HUES64 (cell line): ENCODE data around the gene HMCN2.
"Not testable (repeated sequence)": the region's sequence is repeated elsewhere in the genome, so short reads cannot be mapped to it uniquely, and the experiment has no call there.

Experiments
- H3K27ac ChIP-seq: 2 replicates; pipeline ENCODE4 v1.7.0; 2013; ENCODE audit warnings: low read depth, low read length, inconsistent platforms
- H3K27me3 ChIP-seq: 2 replicates; pipeline ENCODE4 v1.6.1; 2013; ENCODE audit warnings: mild to moderate bottlenecking, low read length; ENCODE audit not compliant: insufficient read depth
- H3K36me3 ChIP-seq: 2 replicates; pipeline ENCODE4 v1.6.1; 2013; ENCODE audit warnings: mild to moderate bottlenecking, low read length; ENCODE audit not compliant: insufficient read depth
- H3K4me1 ChIP-seq: 2 replicates; pipeline ENCODE4 v1.6.1; 2013; ENCODE audit warnings: mild to moderate bottlenecking, low read length, moderate library complexity; ENCODE audit not compliant: insufficient read depth
- H3K4me3 ChIP-seq: 2 replicates; pipeline ENCODE4 v1.5.1; 2013; ENCODE audit warnings: mild to moderate bottlenecking, low read length, moderate library complexity
- H3K9ac ChIP-seq: 2 replicates; pipeline ENCODE4 v1.6.1; 2013; ENCODE audit warnings: mild to moderate bottlenecking, low read depth, low read length
- H3K9me3 ChIP-seq: 2 replicates; pipeline ENCODE4 v1.6.1; 2013; ENCODE audit warnings: low read depth, low read length; ENCODE audit not compliant: insufficient read depth
- WGBS: fragments of 150-250, 120-280 bp; methylation state at CpG from one replicate; pipeline ENCODE4 v1.1.7; 2013; ENCODE audit warnings: missing lambda C conversion rate; 5-methylcytosine and 5-hydroxymethylcytosine counted together

The HMCN2 gene

GRCh38 chr9:130399768-130400167 is 134.2 kb downstream of the HMCN2 start:
- Histone ChIP-seq H3K9ac (no peak overlapping the region), H3K9me3 (no peaks in the 10 kb centered on the region), H3K4me1 (no peaks in the 10 kb centered on the region), H3K36me3 (no peaks in the 10 kb centered on the region), H3K27ac (no peak overlapping the region), H3K4me3 (no peak overlapping the region), H3K27me3 (no peaks in the 10 kb centered on the region)
- 86% methylated on average over 8 of the region's 8 CpGs for WGBS

- Histone ChIP-seq H3K27ac (no peak overlapping the region), H3K4me1 (no peaks in the 10 kb centered on the region), H3K9me3 (no peaks in the 10 kb centered on the region), H3K27me3 (no peaks in the 10 kb centered on the region), H3K4me3 (no peak overlapping the region), H3K9ac (no peak overlapping the region), H3K36me3 (no peaks in the 10 kb centered on the region)
- WGBS, result 93% methylated on average over 8 of the region's 8 CpGs
Observed at GRCh38 chr9:130400870-130401269, 135.3 kb downstream of the HMCN2 start.

- H3K4me1 ChIP-seq, H3K9me3 ChIP-seq, H3K27me3 ChIP-seq, H3K9ac ChIP-seq, H3K36me3 ChIP-seq, H3K27ac ChIP-seq, H3K4me3 ChIP-seq: not testable (repeated sequence)
- 97% methylated on average over 3 of the region's 3 CpGs for WGBS
Observed at GRCh38 chr9:130401742-130402141, 136.2 kb downstream of the HMCN2 start.

- 94% methylated on average over 3 of the region's 3 CpGs for WGBS
- no peak overlapping the region for H3K4me3 ChIP-seq
Observed at GRCh38 chr9:130402243-130402642, 136.7 kb downstream of the HMCN2 start.

GRCh38 chr9:130402645-130403440 is 137.3 kb downstream of the HMCN2 start:
- Histone ChIP-seq H3K9me3 (no peaks in the 10 kb centered on the region), H3K4me3 (no peak overlapping the region), H3K36me3 (no peaks in the 10 kb centered on the region), H3K4me1 (no peaks in the 10 kb centered on the region), H3K27ac (no peak overlapping the region), H3K27me3 (no peaks in the 10 kb centered on the region), H3K9ac (peak overlapping the region; percentile 5; the same call in 1 of the 2 replicates)
- WGBS, result 93% methylated on average over 28 of the region's 28 CpGs

More at GRCh38 chr9:130402243-130402642, 136.7 kb downstream of the HMCN2 start:
- Histone ChIP-seq H3K9me3 (no peaks in the 10 kb centered on the region), H3K27me3 (no peaks in the 10 kb centered on the region), H3K36me3 (no peaks in the 10 kb centered on the region), H3K4me1 (no peaks in the 10 kb centered on the region), H3K9ac (no peak overlapping the region), H3K27ac (no peak overlapping the region)

- Histone ChIP-seq H3K9ac (no peak overlapping the region), H3K4me3 (no peak overlapping the region), H3K36me3 (no peaks in the 10 kb centered on the region), H3K27me3 (no peaks in the 10 kb centered on the region), H3K9me3 (no peaks in the 10 kb centered on the region), H3K4me1 (no peaks in the 10 kb centered on the region), H3K27ac (no peak overlapping the region)
- WGBS, result 96% methylated on average over 22 of the region's 22 CpGs
Observed at GRCh38 chr9:130405657-130406257, 140.2 kb downstream of the HMCN2 start.

GRCh38 chr9:130406278-130406895 is 140.8 kb downstream of the HMCN2 start:
- Histone ChIP-seq H3K27me3 (no peaks in the 10 kb centered on the region), H3K4me1 (no peaks in the 10 kb centered on the region), H3K4me3 (no peak overlapping the region), H3K27ac (no peak overlapping the region), H3K9ac (no peak overlapping the region), H3K36me3 (no peaks in the 10 kb centered on the region), H3K9me3 (no peaks in the 10 kb centered on the region)
- WGBS, result 82% methylated on average over 10 of the region's 10 CpGs

- Histone ChIP-seq H3K9me3 (no peaks in the 10 kb centered on the region), H3K36me3 (no peaks in the 10 kb centered on the region), H3K4me3 (no peak overlapping the region), H3K4me1 (no peaks in the 10 kb centered on the region), H3K27me3 (no peaks in the 10 kb centered on the region), H3K9ac (no peak overlapping the region), H3K27ac (no peak overlapping the region)
- WGBS, result 93% methylated on average over 9 of the region's 9 CpGs
Observed at GRCh38 chr9:130407916-130408663, 142.5 kb downstream of the HMCN2 start.

DNA sequence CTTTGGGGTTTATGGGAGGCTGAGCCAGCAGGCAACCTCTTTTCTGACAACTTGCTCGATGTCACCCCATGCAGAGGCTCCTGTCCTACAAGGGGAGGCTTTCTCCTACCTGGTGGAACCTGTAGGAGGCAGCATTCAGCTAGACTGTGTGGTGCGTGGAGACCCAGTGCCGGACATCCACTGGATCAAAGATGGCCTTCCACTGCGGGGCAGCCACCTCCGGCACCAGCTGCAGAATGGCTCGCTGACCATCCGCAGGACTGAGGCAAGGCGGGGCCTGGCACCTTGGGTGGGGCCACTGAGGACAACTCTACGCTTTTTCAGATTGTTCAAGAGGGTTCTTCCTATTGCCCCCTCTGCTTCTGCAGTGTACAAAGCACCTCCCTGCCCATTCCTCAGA is 143.1 kb downstream of the HMCN2 start:
- H3K27ac ChIP-seq, result no peak overlapping the region
- H3K4me3 ChIP-seq, result no peak overlapping the region
- H3K9me3 ChIP-seq, result no peaks in the 10 kb centered on the region
- H3K27me3 ChIP-seq, result no peaks in the 10 kb centered on the region
- H3K4me1 ChIP-seq, result no peaks in the 10 kb centered on the region
- H3K36me3 ChIP-seq, result no peaks in the 10 kb centered on the region
- no peak overlapping the region for H3K9ac ChIP-seq
- WGBS, result 84% methylated on average over 9 of the region's 9 CpGs

DNA sequence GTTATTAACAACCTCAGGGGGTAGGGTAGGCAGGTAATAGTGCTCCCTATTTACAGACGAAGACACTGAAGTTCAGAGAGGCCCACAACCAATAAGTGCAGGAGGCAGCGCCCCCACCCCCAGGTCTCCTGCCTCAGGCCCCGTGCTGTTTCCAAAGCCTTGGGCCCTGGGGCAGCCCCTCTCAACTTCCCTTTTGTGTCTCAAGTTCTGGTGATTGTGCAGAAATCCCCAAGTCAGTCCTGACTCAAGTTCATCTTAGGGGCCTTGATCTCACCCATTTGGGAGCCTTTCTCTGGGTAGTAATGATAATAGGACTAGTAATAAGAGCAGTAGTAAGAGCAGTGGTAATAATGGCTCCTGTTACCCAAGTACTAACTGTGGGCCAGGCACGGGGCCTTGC is 143.7 kb downstream of the HMCN2 start:
- H3K36me3 ChIP-seq, result no peaks in the 10 kb centered on the region
- H3K4me1 ChIP-seq, result no peaks in the 10 kb centered on the region
- no peaks in the 10 kb centered on the region for H3K9me3 ChIP-seq
- no peak overlapping the region for H3K4me3 ChIP-seq
- H3K27ac ChIP-seq, result no peak overlapping the region
- H3K27me3 ChIP-seq, result no peaks in the 10 kb centered on the region
- H3K9ac ChIP-seq, result no peak overlapping the region
- 70% methylated on average over 4 of the region's 4 CpGs for WGBS

GRCh38 chr9:130410443-130410842 is 144.9 kb downstream of the HMCN2 start:
- no peaks in the 10 kb centered on the region for H3K27me3 ChIP-seq
- H3K9ac ChIP-seq, result no peak overlapping the region
- 86% methylated on average over 12 of the region's 12 CpGs for WGBS
- H3K27ac ChIP-seq, result no peak overlapping the region
- H3K9me3 ChIP-seq, result no peaks in the 10 kb centered on the region
- H3K4me3 ChIP-seq, result no peak overlapping the region
- H3K36me3 ChIP-seq, result no peaks in the 10 kb centered on the region
- H3K4me1 ChIP-seq, result no peaks in the 10 kb centered on the region
